Adrenal gland (tissue), 12 donors: ENCODE results near the gene RPS8. TPM values are rescaled to one million over a fixed set of nuclear protein-coding genes. Genes with fewer than 3 reads are reported as not detected.
"Not testable (repeated sequence)": the region's sequence is repeated elsewhere in the genome, so short reads cannot be mapped to it uniquely, and the experiment has no call there.

Source experiments
- DNase-seq, 7 donors: peaks; one replicate each; pipeline ENCODE4 v3.0.0-alpha.2; 2019 to 2020
- H3K27ac ChIP-seq, 5 donors: fragments of 200-600 bp; sonication (generic) in 4 of 5; 1 replicate in 3 of 5; 2 replicates in 2 of 5; pipeline versions ENCODE4 v1.5.1 to v1.8.0; 2016 to 2020; ENCODE audit warnings: mild to moderate bottlenecking in 1 of 5
- H3K27me3 ChIP-seq: fragments of 200-600 bp; 2 replicates; pipeline ENCODE4 v1.8.0; 2021
- H3K36me3 ChIP-seq, 2 donors: fragments of 200-600 bp; replicated peaks in 1 of 2; 1 replicate in 1 of 2; 2 replicates in 1 of 2; pipeline versions ENCODE4 v1.5.1 to v1.8.0; 2018 to 2022
- H3K4me1 ChIP-seq, 2 donors: fragments of 200-600 bp; replicated peaks in 1 of 2; 1 replicate in 1 of 2; 2 replicates in 1 of 2; pipeline versions ENCODE4 v1.5.1 to v1.8.0; 2018 to 2021
- H3K4me3 ChIP-seq, 4 donors: fragments of 200-600 bp; sonication (generic) in 3 of 4; one replicate each; pipeline ENCODE4 v1.5.1; 2016 to 2018
- H3K9me3 ChIP-seq, 3 donors: fragments of 200-600 bp; sonication (generic) in 1 of 3; replicated peaks in 1 of 3; 1 replicate in 2 of 3; 2 replicates in 1 of 3; pipeline versions ENCODE4 v1.5.1 to v1.8.0; 2016 to 2021
- CTCF ChIP-seq, 6 experiments: fragments of 450-650 bp in 4 of 6; fragments of 200-600 bp in 2 of 6; sonication (generic) in 1 of 6; IDR thresholded peaks; 1 replicate in 5 of 6; 2 replicates in 1 of 6; pipeline versions ENCODE4 v1.5.1 to v1.8.0; 2016 to 2021; ENCODE audit warnings: antibody characterized with exemption in 6 of 6, mild to moderate bottlenecking in 2 of 6, moderate library complexity in 1 of 6
- POLR2A ChIP-seq, 2 donors: fragments of 450-650 bp; IDR thresholded peaks; one replicate each; pipeline ENCODE4 v1.6.1; 2017; ENCODE audit warnings: antibody characterized with exemption in 2 of 2, mild to moderate bottlenecking in 2 of 2, moderate library complexity in 1 of 2
- WGBS, 4 donors: extraction: QIAGEN DNeasy Blood & Tissue Kit in 2 of 4; methylation state at CpG; one replicate each; pipeline versions ENCODE4 v1.1.5 to v1.1.7; 2013 to 2017; 5-methylcytosine and 5-hydroxymethylcytosine counted together
- intact Hi-C, 2 donors: fragments of 100-400 bp; cut with DNase I; formaldehyde crosslinking; loops; one replicate each; pipeline versions ENCODE4 v1.14.1 to v1.15.0; 2022 to 2023
- polyA plus RNA-seq, 3 donors: library from polyadenylated mRNA; stranded (reverse); fragments of 200-250 nt in 2 of 3; fragments of 350-450 nt in 1 of 3; fragmentation: Illumina TruSeq in 1 of 3; extraction: RNeasy Lipid Tissue Mini Kit (QIAGEN cat#74804) in 1 of 3; gene quantifications; one replicate each; pipeline ENCODE4 v1.2.3, GENCODE V29; 2013 to 2014
- total RNA-seq, 9 donors: library from RNA; depleted of rRNA in 4 of 9; stranded (reverse); fragments of >200 nt in 4 of 9; fragments of 120-200 nt in 1 of 9; fragmentation: NEBNext Ultra II Directional in 1 of 9; extraction: Animal tissue kit (Norgen Biotek cat#: 25700) in 1 of 9; gene quantifications; one replicate each; pipeline versions ENCODE4 v1.1.0 to v1.2.4, GENCODE V29; 2013 to 2023
- donor health status: healthy with polysubstance abuse.
- donor health status: Bipolar disorder and iron deficiency.
- donor health status: DM: yes; HTN: yes; CAD: no.
- donor health status: DM: no; HTN: no; CAD: no.
- donor health status: DM: no; HTN: no; CAD: no.
- donor health status: DM: yes; HTN: yes; CAD: no.

The RPS8 gene
- total and polyA plus RNA-seq, 12 donors: 1,508 to 3,127 (median 2,474) TPM

- H3K9me3 ChIP-seq: no peaks in the 10 kb centered on the region
- peaks cover 0 to 19% of the 10 kb centered on the region in 2 donors for H3K36me3 ChIP-seq
- no peaks in the 10 kb centered on the region for H3K27me3 ChIP-seq
- intact Hi-C loops: no loop called here
- peaks cover 64 to 77% of the 10 kb centered on the region in 2 donors for H3K4me1 ChIP-seq
- peak in 1 of 2 donors; percentile 7 for TF ChIP-seq POLR2A (IDR thresholded peaks at IDR 0.05)
- no peak for TF ChIP-seq CTCF (IDR thresholded peaks at IDR 0.05)
- peak overlapping the region in 1 of 4 donors; percentile 48 for H3K4me3 ChIP-seq
- WGBS, 4 donors: 33 to 52% (median 42%) methylated on average over 9 to 12 of the region's 12 CpGs
- peak; percentile 74 to 89 (median 86) for DNase-seq
- peak overlapping the region; percentile 1 to 100 (median 99) for H3K27ac ChIP-seq
These were observed 34.9 kb downstream of the RPS8 start for GRCh38 chr1:44810101-44810761.

DNA sequence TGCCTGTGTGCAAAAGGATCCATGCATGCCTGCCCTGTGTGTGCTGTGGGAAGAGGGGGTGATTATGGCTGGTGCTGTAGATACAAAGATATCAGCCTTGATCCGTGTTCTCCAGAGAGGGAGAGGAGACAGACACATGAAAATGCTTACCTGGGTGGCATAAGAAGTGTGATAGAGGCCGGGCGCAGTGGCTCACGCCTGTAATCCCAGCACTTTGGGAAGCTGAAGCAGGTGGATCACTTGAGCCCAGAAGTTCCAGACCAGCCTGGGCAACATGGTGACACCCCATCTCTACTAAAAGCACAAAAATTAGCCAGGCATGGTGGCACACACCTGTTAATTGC, 35.4 kb downstream of the RPS8 start:
- H3K27me3 ChIP-seq, H3K9me3 ChIP-seq, intact Hi-C loops: not testable (repeated sequence)
- peak overlapping the region in 4 of 5 donors; percentile 96 to 100 (median 99) for H3K27ac ChIP-seq
- peak overlapping the region in 1 of 4 donors; percentile 48 for H3K4me3 ChIP-seq
- peaks cover 0 to 14% of the 10 kb centered on the region in 2 donors for H3K36me3 ChIP-seq
- DNase-seq: peak in 2 of 7 donors; percentile 23 to 52
- peaks cover 64 to 77% of the 10 kb centered on the region in 2 donors for H3K4me1 ChIP-seq
- 82 to 87% (median 84%) methylated on average over 4 of the region's 4 CpGs for WGBS, 4 donors

- Histone ChIP-seq H3K27me3 (no peaks in the 10 kb centered on the region), H3K4me1 (peaks cover 60 to 72% of the 10 kb centered on the region in 2 donors), H3K36me3 (peaks cover 0 to 9% of the 10 kb centered on the region in 2 donors), H3K27ac (peak overlapping the region in 4 of 5 donors; percentile 96 to 100 (median 99)), H3K4me3 (no peak overlapping the region), H3K9me3 (no peaks in the 10 kb centered on the region)
- intact Hi-C loops: no loop called here
- TF ChIP-seq CTCF (IDR thresholded peaks at IDR 0.05): no peak
- TF ChIP-seq POLR2A (IDR thresholded peaks at IDR 0.05): no peak
- WGBS, 4 donors: 61 to 70% (median 68%) methylated on average over 8 of the region's 8 CpGs
- DNase-seq: peak in 3 of 7 donors; percentile 15 to 27 (median 21)
These were observed 35.9 kb downstream of the RPS8 start for GRCh38 chr1:44811234-44811633.

DNA sequence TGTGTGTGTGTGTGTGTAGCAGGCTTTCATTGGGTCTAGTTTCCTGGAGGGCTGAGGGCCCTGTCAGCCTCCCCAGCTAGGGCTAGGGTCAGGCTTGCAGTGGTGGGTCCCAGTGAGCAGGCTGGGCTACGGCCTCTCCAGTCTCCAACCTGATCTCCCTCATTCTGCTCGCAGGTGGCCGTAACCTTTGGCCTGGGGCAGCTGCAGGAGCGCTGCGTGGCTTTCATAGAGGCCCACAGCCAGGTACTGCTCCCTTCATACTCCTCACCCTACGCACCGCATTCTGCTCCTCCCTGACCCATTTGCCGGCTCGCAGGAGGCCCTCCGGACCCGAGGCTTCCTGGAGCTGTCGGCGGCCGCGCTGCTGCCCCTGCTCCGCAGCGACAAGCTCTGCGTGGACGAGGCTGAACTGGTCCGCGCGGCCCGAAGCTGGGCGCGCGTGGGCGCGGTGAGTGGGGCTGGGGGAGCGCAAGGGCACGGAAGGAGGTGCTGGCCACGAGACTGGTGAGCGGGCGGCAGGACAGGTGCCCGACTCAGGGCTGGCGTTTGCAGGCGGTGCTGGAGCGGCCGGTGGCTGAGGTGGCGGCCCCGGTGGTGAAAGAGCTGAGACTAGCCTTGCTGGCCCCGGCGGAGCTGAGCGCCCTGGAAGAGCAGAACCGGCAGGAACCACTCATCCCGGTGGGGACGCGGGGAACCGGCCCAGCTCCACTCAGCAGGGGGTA, 37.6 kb downstream of the RPS8 start:
- H3K4me3 ChIP-seq: peak overlapping the region in 1 of 4 donors; percentile 45
- H3K9me3 ChIP-seq: no peaks in the 10 kb centered on the region
- H3K27me3 ChIP-seq: no peaks in the 10 kb centered on the region
- TF ChIP-seq CTCF (IDR thresholded peaks at IDR 0.05) (no peak), POLR2A (IDR thresholded peaks at IDR 0.05) (no peak)
- peaks cover 0 to 6% of the 10 kb centered on the region in 2 donors for H3K36me3 ChIP-seq
- 61 to 84% (median 68%) methylated on average over 35 to 48 of the region's 48 CpGs for WGBS, 4 donors
- intact Hi-C loops: no loop called here
- peaks cover 43 to 55% of the 10 kb centered on the region in 2 donors for H3K4me1 ChIP-seq
- peak overlapping the region in 3 of 5 donors; percentile 60 to 89 (median 87) for H3K27ac ChIP-seq
- DNase-seq: peak in 4 of 7 donors; percentile 18 to 61 (median 35)

DNA sequence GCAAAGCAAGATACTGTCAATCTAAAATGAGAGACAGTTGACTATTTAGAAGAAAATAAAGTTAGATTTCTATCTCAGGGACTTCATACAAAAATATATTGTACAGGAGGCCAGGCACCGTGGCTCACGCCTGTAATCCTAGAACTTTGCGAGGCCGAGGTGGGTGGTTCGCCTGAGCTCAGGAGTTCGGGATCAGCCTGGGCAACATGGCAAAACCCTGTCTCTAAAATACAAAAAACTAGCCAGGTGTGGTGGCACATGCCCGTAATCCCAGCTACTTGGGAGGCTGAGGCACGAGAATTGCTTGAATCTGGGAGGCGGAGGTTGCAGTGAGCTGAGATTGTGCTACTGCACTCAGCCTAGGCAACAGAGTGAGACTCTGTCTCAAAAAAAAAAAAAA, 40.6 kb downstream of the RPS8 start:
- H3K4me1 ChIP-seq: peaks cover 21 to 39% of the 10 kb centered on the region in 2 donors
- intact Hi-C loops, H3K9me3 ChIP-seq, H3K27me3 ChIP-seq, H3K4me3 ChIP-seq, H3K36me3 ChIP-seq, H3K27ac ChIP-seq: not testable (repeated sequence)
- DNase-seq: peak in 2 of 7 donors; percentile 5 to 11
- 88 to 95% (median 91%) methylated on average over 9 of the region's 9 CpGs for WGBS, 4 donors
